Ishikawa (cell line): Measurements from ENCODE around the gene TDRD15.

ENCODE experiments used
- CEBPB ChIP-seq: IDR thresholded peaks from 2 replicates; pipeline ENCODE4 v1.6.1; 2012
- CREB1 ChIP-seq: IDR thresholded peaks from 2 replicates; pipeline ENCODE4 v1.6.1; 2012; ENCODE audit warnings: low read depth
- EGR1 ChIP-seq: IDR thresholded peaks from 2 replicates; pipeline ENCODE4 v1.6.1; 2012
- EP300 ChIP-seq: IDR thresholded peaks from 2 replicates; pipeline ENCODE4 v1.6.1; 2012; ENCODE audit warnings: borderline replicate concordance
- FOXM1 ChIP-seq: IDR thresholded peaks from 2 replicates; pipeline ENCODE4 v1.6.1; 2012; ENCODE audit warnings: low read depth, borderline replicate concordance
- NFIC ChIP-seq: IDR thresholded peaks from 2 replicates; pipeline ENCODE4 v1.6.1; 2012
- RAD21 ChIP-seq: IDR thresholded peaks from 2 replicates; pipeline ENCODE4 v1.6.1; 2012; ENCODE audit warnings: low read depth
- TAF1 ChIP-seq: IDR thresholded peaks from 2 replicates; pipeline ENCODE4 v1.6.1; 2012; ENCODE audit warnings: low read depth, mild to moderate bottlenecking
- TCF12 ChIP-seq: IDR thresholded peaks from 2 replicates; pipeline ENCODE4 v1.6.1; 2012; ENCODE audit warnings: low read depth
- TEAD4 ChIP-seq: IDR thresholded peaks from 2 replicates; pipeline ENCODE4 v1.6.1; 2012
- USF1 ChIP-seq: IDR thresholded peaks from 2 replicates; pipeline ENCODE4 v1.6.1; 2012
- YY1 ChIP-seq: IDR thresholded peaks from 2 replicates; pipeline ENCODE4 v1.6.1; 2012; ENCODE audit warnings: low read depth
- ZBTB7A ChIP-seq: IDR thresholded peaks from 2 replicates; pipeline ENCODE4 v1.6.1; 2012; ENCODE audit warnings: low read depth
- TF ChIP-seq, protein P1 (sequence below): IDR thresholded peaks from 2 replicates; pipeline ENCODE4 v1.6.1; 2012; ENCODE audit warnings: low read depth, mild to moderate bottlenecking
- TF ChIP-seq, protein P2 (sequence below): IDR thresholded peaks from 2 replicates; pipeline ENCODE4 v1.6.1; 2012

The TDRD15 gene

DNA sequence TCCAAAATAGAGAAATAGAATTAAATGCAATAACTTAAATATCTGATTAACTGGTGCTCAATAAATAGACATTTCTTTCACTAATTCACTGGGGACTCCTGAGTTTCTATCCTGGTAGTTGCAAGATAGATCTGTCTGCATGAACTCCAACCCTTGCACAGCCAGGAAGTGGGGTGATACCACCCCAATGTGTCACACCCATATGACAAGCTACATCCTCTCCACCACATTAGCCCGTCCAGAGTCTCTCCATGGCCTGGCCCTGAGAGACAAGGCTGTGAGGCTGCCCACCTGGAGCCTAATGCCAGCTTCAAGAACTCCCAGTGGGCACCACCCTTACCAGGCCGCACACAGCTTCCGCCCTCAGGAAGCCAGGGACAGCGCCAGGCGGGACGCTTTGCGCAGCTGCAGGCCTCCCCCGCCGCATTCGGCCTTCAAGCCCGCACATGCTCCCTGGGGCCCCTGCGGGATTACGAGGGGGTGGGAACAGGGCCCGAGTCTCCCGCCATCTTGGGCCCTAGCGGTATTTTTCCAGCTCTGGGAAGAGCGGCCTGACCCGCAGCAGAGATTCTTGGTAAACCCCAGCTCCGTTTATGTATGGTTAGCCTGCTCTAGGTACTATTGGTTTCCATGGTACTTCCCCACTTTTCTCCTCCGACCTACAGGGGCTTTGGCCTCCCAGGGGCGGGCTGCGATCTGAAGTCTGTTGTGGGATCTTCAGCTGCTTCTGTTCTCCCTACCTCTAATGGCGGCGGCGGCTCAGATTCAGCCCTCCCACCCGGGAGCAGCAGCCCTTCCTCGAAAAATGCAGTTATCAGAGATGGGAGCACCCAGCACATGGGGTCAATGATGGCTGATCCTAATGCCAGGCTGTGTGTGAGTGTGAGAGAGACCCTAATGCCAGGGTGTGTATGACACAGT is at the start of gene TDRD15:
TDRD15 (plus strand) TSS at position 496 of the 921 bp plus-strand sequence. CDS start 13,500 bp downstream, outside the sequence.
- TF ChIP-seq EP300 (no peak), RAD21 (no peak), TAF1 (no peak), CREB1 (no peak), TEAD4 (no peak), EGR1 (no peak), FOXM1 (no peak), TCF12 (no peak), YY1 (no peak), CEBPB (no peak), USF1 (no peak), NFIC (no peak), ZBTB7A (no peak)
- TF ChIP-seq, protein P1, sequence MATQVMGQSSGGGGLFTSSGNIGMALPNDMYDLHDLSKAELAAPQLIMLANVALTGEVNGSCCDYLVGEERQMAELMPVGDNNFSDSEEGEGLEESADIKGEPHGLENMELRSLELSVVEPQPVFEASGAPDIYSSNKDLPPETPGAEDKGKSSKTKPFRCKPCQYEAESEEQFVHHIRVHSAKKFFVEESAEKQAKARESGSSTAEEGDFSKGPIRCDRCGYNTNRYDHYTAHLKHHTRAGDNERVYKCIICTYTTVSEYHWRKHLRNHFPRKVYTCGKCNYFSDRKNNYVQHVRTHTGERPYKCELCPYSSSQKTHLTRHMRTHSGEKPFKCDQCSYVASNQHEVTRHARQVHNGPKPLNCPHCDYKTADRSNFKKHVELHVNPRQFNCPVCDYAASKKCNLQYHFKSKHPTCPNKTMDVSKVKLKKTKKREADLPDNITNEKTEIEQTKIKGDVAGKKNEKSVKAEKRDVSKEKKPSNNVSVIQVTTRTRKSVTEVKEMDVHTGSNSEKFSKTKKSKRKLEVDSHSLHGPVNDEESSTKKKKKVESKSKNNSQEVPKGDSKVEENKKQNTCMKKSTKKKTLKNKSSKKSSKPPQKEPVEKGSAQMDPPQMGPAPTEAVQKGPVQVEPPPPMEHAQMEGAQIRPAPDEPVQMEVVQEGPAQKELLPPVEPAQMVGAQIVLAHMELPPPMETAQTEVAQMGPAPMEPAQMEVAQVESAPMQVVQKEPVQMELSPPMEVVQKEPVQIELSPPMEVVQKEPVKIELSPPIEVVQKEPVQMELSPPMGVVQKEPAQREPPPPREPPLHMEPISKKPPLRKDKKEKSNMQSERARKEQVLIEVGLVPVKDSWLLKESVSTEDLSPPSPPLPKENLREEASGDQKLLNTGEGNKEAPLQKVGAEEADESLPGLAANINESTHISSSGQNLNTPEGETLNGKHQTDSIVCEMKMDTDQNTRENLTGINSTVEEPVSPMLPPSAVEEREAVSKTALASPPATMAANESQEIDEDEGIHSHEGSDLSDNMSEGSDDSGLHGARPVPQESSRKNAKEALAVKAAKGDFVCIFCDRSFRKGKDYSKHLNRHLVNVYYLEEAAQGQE: no peak
- TF ChIP-seq, protein P2, sequence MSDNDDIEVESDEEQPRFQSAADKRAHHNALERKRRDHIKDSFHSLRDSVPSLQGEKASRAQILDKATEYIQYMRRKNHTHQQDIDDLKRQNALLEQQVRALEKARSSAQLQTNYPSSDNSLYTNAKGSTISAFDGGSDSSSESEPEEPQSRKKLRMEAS: no peak

DNA sequence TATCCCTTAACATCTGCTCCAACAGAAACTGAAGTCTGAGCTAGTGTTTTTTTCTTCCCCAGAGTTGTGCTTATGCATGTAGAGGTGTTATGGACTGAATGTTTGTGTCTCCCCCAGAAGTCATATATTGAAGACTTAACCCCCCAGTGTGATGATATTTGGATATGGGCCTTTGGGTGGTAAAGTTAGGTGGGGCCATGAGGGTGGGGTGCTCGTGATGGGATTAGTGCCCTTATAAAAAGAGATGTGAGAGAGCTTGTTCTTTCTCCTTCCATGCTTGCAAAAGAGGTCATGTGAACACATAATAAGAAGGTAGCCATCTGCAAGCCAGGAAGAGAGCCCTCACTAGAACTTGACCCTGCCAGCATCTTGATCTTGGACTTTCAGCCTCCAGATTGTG is 45.5 kb upstream of the TDRD15 start:
- TF ChIP-seq CREB1 (no peak), TCF12 (no peak), RAD21 (no peak), NFIC (no peak), TEAD4 (no peak), YY1 (no peak), FOXM1 (no peak), USF1 (no peak), CEBPB (no peak), EP300 (no peak), ZBTB7A (no peak)
- TF ChIP-seq, protein P1: no peak

DNA sequence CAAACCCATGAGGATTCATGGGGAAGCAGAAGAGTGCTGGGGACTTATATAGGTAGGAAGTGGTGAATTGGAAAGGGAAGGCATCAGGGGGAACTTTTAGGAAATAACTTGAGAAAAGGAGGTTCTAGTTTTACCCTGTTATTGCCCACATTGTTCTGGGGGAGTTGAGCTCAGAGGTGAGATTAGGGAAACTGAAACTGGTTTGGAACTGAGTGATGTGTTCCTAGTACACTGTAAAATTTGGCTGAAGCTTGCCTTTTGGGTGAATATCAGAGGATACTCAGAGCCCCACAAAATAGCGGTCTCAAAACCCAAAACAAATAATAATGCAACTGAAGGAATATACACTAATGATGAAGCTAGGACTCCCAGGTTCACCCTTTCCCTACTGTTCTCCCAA is 40.3 kb upstream of the TDRD15 start:
- TF ChIP-seq, protein P1: no peak
- TF ChIP-seq FOXM1: no peak
- no peak for TF ChIP-seq CEBPB
- TF ChIP-seq ZBTB7A: no peak
- TF ChIP-seq, protein P2: no peak
- TF ChIP-seq USF1: no peak
- no peak for TF ChIP-seq EP300
- TF ChIP-seq TEAD4: no peak
- no peak for TF ChIP-seq EGR1

GRCh38 chr2:21084401-21084800 is 39.4 kb upstream of the TDRD15 start:
- TF ChIP-seq NFIC (no peak), ZBTB7A (no peak)
- TF ChIP-seq, protein P1: no peak
